ENCODE data around the gene ZFPM1.
"Not testable (repeated sequence)": the region's sequence is repeated elsewhere in the genome, so short reads cannot be mapped to it uniquely, and the experiment has no call there.

The ZFPM1 gene

GRCh38 chr16:88483392-88483641, 30.2 kb downstream of the ZFPM1 start:
- Histone ChIP-seq H2AFZ (ENCODE audit: low read length) (no peak overlapping the region), H3K79me1 (ENCODE audit: low read depth, low read length) (peaks cover 7% of the 10 kb centered on the region), H3K4me3 (ENCODE audit: low read length in 2 of 2) (no peak overlapping the region), H3K27ac (replicated peaks; ENCODE audit: low read length) (no peak overlapping the region), H4K91ac (ENCODE audit: low read depth, low read length, poor library complexity) (no peak overlapping the region), H2BK120ac (ENCODE audit: low read depth, low read length) (no peak overlapping the region), H2BK15ac (ENCODE audit: low read length) (peak overlapping the region; percentile 26), H3K23ac (ENCODE audit: low read depth, low read length, poor library complexity) (no peak overlapping the region), H2AK5ac (ENCODE audit: low read depth, low read length) (peak overlapping the region; percentile 72), H3K9ac (ENCODE audit: low read depth, low read length, poor library complexity) (no peak overlapping the region), H4K8ac (ENCODE audit: low read depth, low read length) (peak overlapping the region; percentile 56), H2BK12ac (ENCODE audit: low read length) (no peak overlapping the region), H3K36me3 (replicated peaks in 1 of 2; ENCODE audit: control insufficient read depth in 2 of 2, insufficient read depth in 2 of 2, low read length in 2 of 2) (no peaks in the 10 kb centered on the region), H3K4me1 (ENCODE audit: control insufficient read depth in 2 of 2, insufficient read depth in 1 of 2, low read depth in 1 of 2, low read length in 2 of 2) (peaks cover 12 to 16% of the 10 kb centered on the region in 2 donors), H3K4me2 (ENCODE audit: insufficient read depth, low read length, poor library complexity, severe bottlenecking) (no peak overlapping the region), H3K27me3 (ENCODE audit: control insufficient read depth in 3 of 3, insufficient read depth in 3 of 3, low read depth in 1 of 3, low read length in 3 of 3) (no peaks in the 10 kb centered on the region), H2BK5ac (ENCODE audit: low read length) (no peak overlapping the region), H3K18ac (ENCODE audit: low read length) (peak overlapping the region; percentile 77), H3K14ac (ENCODE audit: low read length) (peak overlapping the region; percentile 58), H3K4ac (ENCODE audit: low read length) (no peak overlapping the region), H3K9me3 (replicated peaks in 1 of 2; ENCODE audit: control insufficient read depth in 2 of 2, insufficient read depth in 1 of 2, low read depth in 1 of 2, low read length in 2 of 2) (no peaks in the 10 kb centered on the region)
- WGBS, 2 donors (ENCODE audit: extremely low coverage in 2 of 2, insufficient read length in 2 of 2, insufficient replicate concordance in 1 of 2): no CpG with 5 or more reads among the region's 8 CpGs
- DNase-seq (ENCODE audit: low spot score): no peak

- Histone ChIP-seq H3K23ac (ENCODE audit: low read depth, low read length, poor library complexity) (peak overlapping the region; percentile 43), H3K79me1 (ENCODE audit: low read depth, low read length) (peaks cover 7% of the 10 kb centered on the region), H3K27me3 (ENCODE audit: control insufficient read depth in 3 of 3, insufficient read depth in 3 of 3, low read depth in 1 of 3, low read length in 3 of 3) (no peaks in the 10 kb centered on the region), H2AK5ac (ENCODE audit: low read depth, low read length) (peak overlapping the region; percentile 72), H3K4me1 (ENCODE audit: control insufficient read depth in 2 of 2, insufficient read depth in 1 of 2, low read depth in 1 of 2, low read length in 2 of 2) (peaks cover 11% of the 10 kb centered on the region in 2 donors), H2AFZ (ENCODE audit: low read length) (no peak overlapping the region), H3K14ac (ENCODE audit: low read length) (peak overlapping the region; percentile 31), H3K4me3 (ENCODE audit: low read length in 2 of 2) (no peak overlapping the region), H3K27ac (replicated peaks; ENCODE audit: low read length) (no peak overlapping the region), H3K9me3 (replicated peaks in 1 of 2; ENCODE audit: control insufficient read depth in 2 of 2, insufficient read depth in 1 of 2, low read depth in 1 of 2, low read length in 2 of 2) (no peaks in the 10 kb centered on the region), H2BK120ac (ENCODE audit: low read depth, low read length) (no peak overlapping the region), H2BK15ac (ENCODE audit: low read length) (no peak overlapping the region), H3K18ac (ENCODE audit: low read length) (peak overlapping the region; percentile 28), H4K91ac (ENCODE audit: low read depth, low read length, poor library complexity) (peak overlapping the region; percentile 30), H2BK5ac (ENCODE audit: low read length) (peak overlapping the region; percentile 48), H3K4ac (ENCODE audit: low read length) (no peak overlapping the region), H3K36me3 (replicated peaks in 1 of 2; ENCODE audit: control insufficient read depth in 2 of 2, insufficient read depth in 2 of 2, low read length in 2 of 2) (no peaks in the 10 kb centered on the region), H3K9ac (ENCODE audit: low read depth, low read length, poor library complexity) (peak overlapping the region; percentile 60), H2BK12ac (ENCODE audit: low read length) (peak overlapping the region; percentile 41), H3K4me2 (ENCODE audit: insufficient read depth, low read length, poor library complexity, severe bottlenecking) (no peak overlapping the region), H4K8ac (ENCODE audit: low read depth, low read length) (no peak overlapping the region)
- no CpG with 5 or more reads among the region's 36 CpGs for WGBS, 2 donors (ENCODE audit: extremely low coverage in 2 of 2, insufficient read length in 2 of 2, insufficient replicate concordance in 1 of 2)
- no peak for DNase-seq (ENCODE audit: low spot score)
Observed at GRCh38 chr16:88484505-88485365, 31.7 kb downstream of the ZFPM1 start.

DNA sequence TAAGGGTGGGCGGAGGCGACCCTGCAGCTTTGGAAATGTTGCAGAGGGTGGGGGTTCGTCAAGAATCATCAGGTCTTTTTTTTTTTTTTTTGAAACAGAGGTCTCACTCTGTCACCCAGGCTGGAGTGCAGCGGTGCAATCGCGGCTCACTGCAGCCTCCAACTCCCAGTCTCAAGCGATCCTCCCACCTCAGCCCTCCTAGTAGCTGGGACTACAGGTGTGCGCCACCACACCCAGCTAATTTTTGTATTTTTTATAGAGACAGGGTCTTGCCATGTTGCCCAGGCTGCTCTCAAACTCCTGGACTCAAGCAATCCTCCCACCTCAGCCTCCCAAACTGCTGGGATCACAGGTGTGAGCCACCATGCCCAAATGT, 32.3 kb downstream of the ZFPM1 start:
- H3K27ac ChIP-seq (replicated peaks; ENCODE audit: low read length); H3K4ac ChIP-seq (ENCODE audit: low read length); DNase-seq (ENCODE audit: low spot score); H2BK120ac ChIP-seq (ENCODE audit: low read depth, low read length); H4K8ac ChIP-seq (ENCODE audit: low read depth, low read length); H3K4me3 ChIP-seq (ENCODE audit: low read length in 2 of 2); H2BK15ac ChIP-seq (ENCODE audit: low read length); H3K27me3 ChIP-seq (ENCODE audit: control insufficient read depth in 3 of 3, insufficient read depth in 3 of 3, low read depth in 1 of 3, low read length in 3 of 3); H2AK5ac ChIP-seq (ENCODE audit: low read depth, low read length); H3K9ac ChIP-seq (ENCODE audit: low read depth, low read length, poor library complexity); H3K9me3 ChIP-seq (replicated peaks in 1 of 2; ENCODE audit: control insufficient read depth in 2 of 2, insufficient read depth in 1 of 2, low read depth in 1 of 2, low read length in 2 of 2); H3K36me3 ChIP-seq (replicated peaks in 1 of 2; ENCODE audit: control insufficient read depth in 2 of 2, insufficient read depth in 2 of 2, low read length in 2 of 2); H2BK12ac ChIP-seq (ENCODE audit: low read length); H3K4me2 ChIP-seq (ENCODE audit: insufficient read depth, low read length, poor library complexity, severe bottlenecking); H3K14ac ChIP-seq (ENCODE audit: low read length); H3K18ac ChIP-seq (ENCODE audit: low read length); H3K79me1 ChIP-seq (ENCODE audit: low read depth, low read length); H2AFZ ChIP-seq (ENCODE audit: low read length); H4K91ac ChIP-seq (ENCODE audit: low read depth, low read length, poor library complexity): not testable (repeated sequence)
- H3K4me1 ChIP-seq (ENCODE audit: control insufficient read depth in 2 of 2, insufficient read depth in 1 of 2, low read depth in 1 of 2, low read length in 2 of 2): peaks cover 11% of the 10 kb centered on the region in 2 donors
- peak overlapping the region; percentile 48 for H2BK5ac ChIP-seq (ENCODE audit: low read length)
- no CpG with 5 or more reads among the region's 8 CpGs for WGBS, 2 donors (ENCODE audit: extremely low coverage in 2 of 2, insufficient read length in 2 of 2, insufficient replicate concordance in 1 of 2)
- peak overlapping the region; percentile 43 for H3K23ac ChIP-seq (ENCODE audit: low read depth, low read length, poor library complexity)

DNA sequence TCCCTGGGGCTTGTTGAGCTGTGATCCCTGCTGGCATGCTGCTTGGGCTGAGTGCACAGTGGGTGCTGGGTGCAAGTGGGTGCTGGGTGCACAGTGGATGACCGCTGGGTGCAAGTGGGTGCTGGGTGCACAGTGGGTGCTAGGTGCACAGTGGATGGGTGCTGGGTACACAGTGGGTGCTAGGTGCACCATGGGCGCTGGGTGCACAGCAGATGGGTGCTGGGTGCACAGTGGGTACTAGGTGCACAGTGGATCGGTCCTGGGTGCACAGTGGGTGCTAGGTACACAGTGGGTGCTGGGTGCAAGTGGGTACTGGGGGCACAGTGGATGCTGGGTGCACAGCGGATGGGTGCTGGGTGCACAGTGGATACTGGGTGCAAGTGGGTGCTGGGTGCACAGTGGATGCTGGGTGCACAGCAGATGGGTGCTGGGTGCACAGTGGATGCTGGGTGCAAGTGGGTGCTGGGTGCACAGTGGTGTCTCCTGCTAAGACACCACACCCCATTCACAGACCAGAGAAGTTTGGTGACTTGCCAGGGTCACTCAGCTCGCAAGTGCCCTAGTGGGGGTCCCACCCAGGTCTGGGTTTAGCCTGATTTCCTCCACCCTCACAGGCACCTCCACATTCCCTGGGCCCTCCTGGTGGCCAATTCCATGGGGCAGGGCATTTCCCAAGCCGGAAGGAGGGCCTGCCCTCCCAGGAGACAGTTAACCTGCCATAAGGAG, 33.5 kb downstream of the ZFPM1 start:
- no peak overlapping the region for H2BK120ac ChIP-seq (ENCODE audit: low read depth, low read length)
- H3K14ac ChIP-seq (ENCODE audit: low read length): peak overlapping the region; percentile 90
- no CpG with 5 or more reads among the region's 6 CpGs for WGBS, 2 donors (ENCODE audit: extremely low coverage in 2 of 2, insufficient read length in 2 of 2, insufficient replicate concordance in 1 of 2)
- H2BK12ac ChIP-seq (ENCODE audit: low read length): peak overlapping the region; percentile 58
- H3K4ac ChIP-seq (ENCODE audit: low read length): no peak overlapping the region
- peaks cover 11% of the 10 kb centered on the region in 2 donors for H3K4me1 ChIP-seq (ENCODE audit: control insufficient read depth in 2 of 2, insufficient read depth in 1 of 2, low read depth in 1 of 2, low read length in 2 of 2)
- no peak overlapping the region for H2BK15ac ChIP-seq (ENCODE audit: low read length)
- H2BK5ac ChIP-seq (ENCODE audit: low read length): peak overlapping the region; percentile 82
- peak overlapping the region; percentile 13 for H3K18ac ChIP-seq (ENCODE audit: low read length)
- no peak overlapping the region for H3K4me2 ChIP-seq (ENCODE audit: insufficient read depth, low read length, poor library complexity, severe bottlenecking)
- H3K9ac ChIP-seq (ENCODE audit: low read depth, low read length, poor library complexity): peak overlapping the region; percentile 70
- no peaks in the 10 kb centered on the region for H3K27me3 ChIP-seq (ENCODE audit: control insufficient read depth in 3 of 3, insufficient read depth in 3 of 3, low read depth in 1 of 3, low read length in 3 of 3)
- peaks cover 4% of the 10 kb centered on the region for H3K79me1 ChIP-seq (ENCODE audit: low read depth, low read length)
- no peak overlapping the region for H3K27ac ChIP-seq (replicated peaks; ENCODE audit: low read length)
- H3K36me3 ChIP-seq (replicated peaks in 1 of 2; ENCODE audit: control insufficient read depth in 2 of 2, insufficient read depth in 2 of 2, low read length in 2 of 2): no peaks in the 10 kb centered on the region
- H3K4me3 ChIP-seq (ENCODE audit: low read length in 2 of 2): peak overlapping the region in 1 of 2 donors; percentile 32
- no peak overlapping the region for H4K8ac ChIP-seq (ENCODE audit: low read depth, low read length)
- no peak for DNase-seq (ENCODE audit: low spot score)
- H3K23ac ChIP-seq (ENCODE audit: low read depth, low read length, poor library complexity): peak overlapping the region; percentile 91
- H4K91ac ChIP-seq (ENCODE audit: low read depth, low read length, poor library complexity): peak overlapping the region; percentile 30
- no peak overlapping the region for H2AK5ac ChIP-seq (ENCODE audit: low read depth, low read length)
- no peaks in the 10 kb centered on the region for H3K9me3 ChIP-seq (replicated peaks in 1 of 2; ENCODE audit: control insufficient read depth in 2 of 2, insufficient read depth in 1 of 2, low read depth in 1 of 2, low read length in 2 of 2)
- no peak overlapping the region for H2AFZ ChIP-seq (ENCODE audit: low read length)
